Measurements from ENCODE around the gene ZMAT2. TPM values are rescaled to one million over a fixed set of nuclear protein-coding genes. Genes with fewer than 3 reads are reported as not detected.

The ZMAT2 gene
- total RNA-seq, 2 donors from 2014 or later, result 34.0 to 36.8 TPM

Other genes starting within 250 kb of the ZMAT2 start
- gene EIF4EBP3, start 152.8 kb upstream of the ZMAT2 start, total RNA-seq, result 10 to 100 TPM in 1 of 2 donors, 1 to 10 TPM in 1; 8.8 to 11.5 TPM
- gene SRA1, start 143.0 kb upstream of the ZMAT2 start, total RNA-seq, result 10 to 100 TPM; 24.9 to 37.4 TPM
- 10 to 100 TPM; 11.4 to 14.3 TPM for gene APBB3, start 135.8 kb upstream of the ZMAT2 start, total RNA-seq
- gene SLC35A4, start 135.6 kb upstream of the ZMAT2 start, total RNA-seq, result 10 to 100 TPM; 70.3 to 79.3 TPM
- 100 to 1,000 TPM in 1 of 2 donors, 10 to 100 TPM in 1; 73.9 to 107 TPM for gene CD14, start 67.3 kb upstream of the ZMAT2 start, total RNA-seq
- 1 to 10 TPM; 3.9 to 6.4 TPM for gene TMCO6, start 61.0 kb upstream of the ZMAT2 start, total RNA-seq
- 100 to 1,000 TPM in 1 of 2 donors, 10 to 100 TPM in 1; 98.2 to 108 TPM for gene NDUFA2, start 52.8 kb upstream of the ZMAT2 start, total RNA-seq
- gene IK, start 52.6 kb upstream of the ZMAT2 start, total RNA-seq, result 10 to 100 TPM; 59.6 to 62.8 TPM
- gene WDR55, start 35.5 kb upstream of the ZMAT2 start, total RNA-seq, result 10 to 100 TPM; 11.0 to 15.4 TPM
- under 1 TPM; 0.35 to 0.44 TPM for gene DND1, start 26.9 kb upstream of the ZMAT2 start, total RNA-seq
- gene HARS1, start 9.1 kb upstream of the ZMAT2 start, total RNA-seq, result 10 to 100 TPM; 35.3 to 46.5 TPM
- 10 to 100 TPM; 19.2 TPM for gene HARS2, start 9.0 kb upstream of the ZMAT2 start, total RNA-seq
- gene PCDHA1, start 85.7 kb downstream of the ZMAT2 start, total RNA-seq, result not detected
- not detected for gene PCDHA2, start 94.4 kb downstream of the ZMAT2 start, total RNA-seq
- under 1 TPM; 0.06 to 0.44 TPM for gene PCDHA3, start 100.6 kb downstream of the ZMAT2 start, total RNA-seq
- under 1 TPM; 0.16 to 0.24 TPM for gene PCDHA4, start 106.6 kb downstream of the ZMAT2 start, total RNA-seq
- under 1 TPM in 1 of 2 donors, not detected in 1; 0.08 TPM for gene PCDHA5, start 121.2 kb downstream of the ZMAT2 start, total RNA-seq
- under 1 TPM; 0.09 to 0.21 TPM for gene PCDHA6, start 127.5 kb downstream of the ZMAT2 start, total RNA-seq
- not detected for gene PCDHA7, start 133.8 kb downstream of the ZMAT2 start, total RNA-seq
- gene PCDHA8, start 140.7 kb downstream of the ZMAT2 start, total RNA-seq, result under 1 TPM; 0.06 to 0.10 TPM
- under 1 TPM; 0.03 to 0.05 TPM for gene PCDHA9, start 147.9 kb downstream of the ZMAT2 start, total RNA-seq
- under 1 TPM; 0.44 to 0.55 TPM for gene PCDHA10, start 155.4 kb downstream of the ZMAT2 start, total RNA-seq
- gene PCDHA11, start 168.5 kb downstream of the ZMAT2 start, total RNA-seq, result under 1 TPM; 0.09 to 0.29 TPM
- under 1 TPM; 0.15 to 0.34 TPM for gene PCDHA12, start 174.9 kb downstream of the ZMAT2 start, total RNA-seq
- under 1 TPM; 0.27 to 0.31 TPM for gene PCDHA13, start 181.7 kb downstream of the ZMAT2 start, total RNA-seq
- 1 to 10 TPM in 1 of 2 donors, under 1 TPM in 1; 0.65 to 1.0 TPM for gene PCDHAC1, start 225.9 kb downstream of the ZMAT2 start, total RNA-seq

All from left cardiac atrium (tissue), 2 donors.